Testis (tissue), 2 donors: Measurements from ENCODE around the gene NID1.

ENCODE experiments used
- POLR2A ChIP-seq: fragments of 450-650 bp; IDR thresholded peaks from one replicate; pipeline ENCODE4 v1.6.1; 2017; ENCODE audit warnings: antibody characterized with exemption, mild to moderate bottlenecking, moderate library complexity
- TF ChIP-seq, protein P1 (sequence below), 3 experiments: fragments of 450-650 bp in 2 of 3; fragments of 200-600 bp in 1 of 3; sonication (generic) in 1 of 3; IDR thresholded peaks; one replicate each; pipeline ENCODE4 v1.5.1; 2016 to 2019; ENCODE audit warnings: antibody characterized with exemption in 3 of 3, mild to moderate bottlenecking in 2 of 3, moderate library complexity in 1 of 3

DNA sequence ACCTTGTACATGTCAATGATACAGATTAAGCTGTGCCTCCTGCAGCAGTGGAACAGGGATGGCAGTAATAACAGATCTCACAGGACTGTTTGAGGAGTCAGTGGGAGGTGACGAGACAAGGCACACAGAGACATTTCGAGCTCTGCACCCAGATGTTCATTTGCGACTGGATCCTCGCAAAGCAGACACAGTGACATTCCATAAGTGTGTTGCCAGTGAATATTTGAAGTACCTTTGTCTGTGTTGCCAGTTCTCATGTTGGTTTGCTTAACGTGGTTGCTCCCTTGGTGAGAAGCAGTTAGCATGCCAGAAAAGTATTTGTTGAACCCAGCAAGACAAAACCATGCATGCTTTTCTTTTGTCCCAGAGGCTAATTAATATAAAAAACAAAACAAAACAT is 67.0 kb downstream of the NID1 start:
- TF ChIP-seq POLR2A, result no peak
- TF ChIP-seq, protein P1, sequence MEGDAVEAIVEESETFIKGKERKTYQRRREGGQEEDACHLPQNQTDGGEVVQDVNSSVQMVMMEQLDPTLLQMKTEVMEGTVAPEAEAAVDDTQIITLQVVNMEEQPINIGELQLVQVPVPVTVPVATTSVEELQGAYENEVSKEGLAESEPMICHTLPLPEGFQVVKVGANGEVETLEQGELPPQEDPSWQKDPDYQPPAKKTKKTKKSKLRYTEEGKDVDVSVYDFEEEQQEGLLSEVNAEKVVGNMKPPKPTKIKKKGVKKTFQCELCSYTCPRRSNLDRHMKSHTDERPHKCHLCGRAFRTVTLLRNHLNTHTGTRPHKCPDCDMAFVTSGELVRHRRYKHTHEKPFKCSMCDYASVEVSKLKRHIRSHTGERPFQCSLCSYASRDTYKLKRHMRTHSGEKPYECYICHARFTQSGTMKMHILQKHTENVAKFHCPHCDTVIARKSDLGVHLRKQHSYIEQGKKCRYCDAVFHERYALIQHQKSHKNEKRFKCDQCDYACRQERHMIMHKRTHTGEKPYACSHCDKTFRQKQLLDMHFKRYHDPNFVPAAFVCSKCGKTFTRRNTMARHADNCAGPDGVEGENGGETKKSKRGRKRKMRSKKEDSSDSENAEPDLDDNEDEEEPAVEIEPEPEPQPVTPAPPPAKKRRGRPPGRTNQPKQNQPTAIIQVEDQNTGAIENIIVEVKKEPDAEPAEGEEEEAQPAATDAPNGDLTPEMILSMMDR (IDR thresholded peaks at IDR 0.05), result no peak
